ENCODE results near the gene SPON2.

- no peak for TF ChIP-seq CTCF (IDR thresholded peaks at IDR 0.05; ENCODE audit: borderline replicate concordance, extremely low read depth, low read length, poor library complexity, severe bottlenecking)
- no peak for TF ChIP-seq EZH2 (IDR thresholded peaks at IDR 0.05; ENCODE audit: borderline replicate concordance, low read depth, low read length, severe bottlenecking)
These were observed 3.3 kb upstream of the SPON2 start for GRCh38 chr4:1175635-1176229.

Data from DND-41 (cell line).